Ectodermal cell (in vitro differentiated cells): ENCODE measurements around the gene GFRA4.
"Not testable (repeated sequence)": the region's sequence is repeated elsewhere in the genome, so short reads cannot be mapped to it uniquely, and the experiment has no call there.

Experiments used
- H3K27ac ChIP-seq: 2 replicates; pipeline ENCODE4 v1.7.0; 2013; ENCODE audit warnings: mild to moderate bottlenecking, low read depth, low read length; ENCODE audit not compliant: insufficient read depth, poor library complexity, severe bottlenecking
- H3K27me3 ChIP-seq: 2 replicates; pipeline ENCODE4 v1.7.0; 2013; ENCODE audit warnings: mild to moderate bottlenecking, low read length; ENCODE audit not compliant: insufficient read depth, control insufficient read depth, poor library complexity, severe bottlenecking
- H3K36me3 ChIP-seq: one replicate; pipeline ENCODE4 v1.7.0; 2013; ENCODE audit warnings: low read length; ENCODE audit not compliant: control insufficient read depth, insufficient read depth
- H3K4me1 ChIP-seq: one replicate; pipeline ENCODE4 v1.7.0; 2013; ENCODE audit warnings: low read length; ENCODE audit not compliant: control insufficient read depth, insufficient read depth
- H3K4me3 ChIP-seq: 2 replicates; pipeline ENCODE4 v1.7.0; 2013; ENCODE audit warnings: low read depth, low read length, control low read depth; ENCODE audit not compliant: insufficient read depth
- H3K9me3 ChIP-seq: 2 replicates; pipeline ENCODE4 v1.7.0; 2013; ENCODE audit warnings: mild to moderate bottlenecking, low read length, moderate library complexity; ENCODE audit not compliant: control insufficient read depth
- WGBS, 2 experiments: methylation state at CpG; one replicate each; pipeline ENCODE4 v1.1.7; 2013; ENCODE audit warnings: missing lambda C conversion rate in 2 of 2; 5-methylcytosine and 5-hydroxymethylcytosine counted together

Gene GFRA4

GRCh38 chr20:3616250-3616649 is 46.9 kb downstream of the GFRA4 start:
- Histone ChIP-seq H3K9me3 (no peaks in the 10 kb centered on the region), H3K27me3 (no peaks in the 10 kb centered on the region), H3K36me3 (no peaks in the 10 kb centered on the region), H3K4me1 (no peaks in the 10 kb centered on the region), H3K27ac (no peak overlapping the region), H3K4me3 (no peak overlapping the region)
- WGBS, 2 experiments, result 65 to 74% methylated on average over 4 of the region's 4 CpGs

GRCh38 chr20:3615171-3615840 is 47.9 kb downstream of the GFRA4 start:
- not testable (repeated sequence) for H3K4me3 ChIP-seq, H3K9me3 ChIP-seq, H3K27ac ChIP-seq, H3K27me3 ChIP-seq, H3K4me1 ChIP-seq, H3K36me3 ChIP-seq
- 94 to 96% methylated on average over 13 of the region's 13 CpGs for WGBS, 2 experiments

GRCh38 chr20:3614466-3614865 is 48.7 kb downstream of the GFRA4 start:
- 94 to 98% methylated on average over 5 of the region's 5 CpGs for WGBS, 2 experiments
- Histone ChIP-seq H3K4me3 (no peak overlapping the region), H3K36me3 (no peaks in the 10 kb centered on the region), H3K27ac (no peak overlapping the region), H3K9me3 (no peaks in the 10 kb centered on the region), H3K4me1 (no peaks in the 10 kb centered on the region), H3K27me3 (no peaks in the 10 kb centered on the region)

GRCh38 chr20:3613821-3614440 is 49.3 kb downstream of the GFRA4 start:
- Histone ChIP-seq H3K27me3 (no peaks in the 10 kb centered on the region), H3K9me3 (no peaks in the 10 kb centered on the region), H3K27ac (no peak overlapping the region), H3K4me1 (no peaks in the 10 kb centered on the region), H3K4me3 (no peak overlapping the region), H3K36me3 (no peaks in the 10 kb centered on the region)
- 89 to 90% methylated on average over 9 of the region's 9 CpGs for WGBS, 2 experiments

DNA sequence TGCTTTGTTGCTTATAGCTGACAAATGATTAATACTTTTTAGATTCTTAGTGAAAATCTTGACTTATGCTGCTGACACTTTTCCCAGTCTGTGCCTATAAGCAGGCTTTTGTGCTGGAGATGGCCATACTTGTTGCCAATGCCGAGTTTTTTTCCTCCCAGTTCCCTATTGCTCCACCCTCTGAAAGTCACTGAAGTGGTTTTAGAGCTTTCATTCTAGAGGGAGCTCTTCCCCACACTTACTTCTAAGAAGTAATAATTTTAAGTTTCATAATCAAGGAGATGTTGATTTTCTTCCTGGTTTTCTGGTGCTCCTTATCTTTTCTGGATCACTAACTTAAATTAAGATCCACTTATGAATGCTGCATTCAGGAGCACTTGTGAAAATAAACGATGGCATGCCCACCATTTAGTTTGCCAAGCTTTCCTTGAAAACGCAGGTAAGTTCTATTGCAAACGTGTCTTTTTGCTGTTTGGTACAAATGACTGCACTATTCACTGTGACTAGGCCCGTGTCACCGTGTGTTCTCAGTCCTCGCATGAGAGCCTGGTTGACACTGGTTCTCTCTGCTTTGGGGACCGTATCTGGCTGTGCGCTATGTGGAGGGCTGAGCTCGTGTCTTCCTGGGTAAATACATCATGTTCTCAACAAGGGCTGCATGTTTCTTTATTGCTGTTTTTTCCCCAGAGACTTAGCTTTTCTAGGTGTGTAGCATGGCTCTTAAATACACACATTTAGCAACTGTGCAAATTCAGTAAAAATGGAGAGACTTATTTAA is 50.2 kb downstream of the GFRA4 start:
- Histone ChIP-seq H3K9me3 (no peaks in the 10 kb centered on the region), H3K4me3 (no peak overlapping the region), H3K36me3 (no peaks in the 10 kb centered on the region), H3K27ac (no peak overlapping the region), H3K4me1 (no peaks in the 10 kb centered on the region), H3K27me3 (no peaks in the 10 kb centered on the region)
- 91% methylated on average over 10 of the region's 10 CpGs for WGBS, 2 experiments

- H3K4me1 ChIP-seq, result no peaks in the 10 kb centered on the region
- H3K27ac ChIP-seq, result no peak overlapping the region
- H3K36me3 ChIP-seq, result no peaks in the 10 kb centered on the region
- H3K27me3 ChIP-seq, result no peaks in the 10 kb centered on the region
- no peaks in the 10 kb centered on the region for H3K9me3 ChIP-seq
- 83 to 90% methylated on average over 1 of the region's 1 CpG for WGBS, 2 experiments
- no peak overlapping the region for H3K4me3 ChIP-seq
Observed at GRCh38 chr20:3611901-3612300, 51.3 kb downstream of the GFRA4 start.
